ENCODE data around the gene GNE. TPM values are rescaled to one million over a fixed set of nuclear protein-coding genes. Genes with fewer than 3 reads are reported as not detected.

Gene GNE
- total and polyA plus RNA-seq, 7 experiments from 2014 or later = 6.4 to 18.5 (median 13.1) TPM

GRCh38 chr9:36165826-36166167, 92.5 kb downstream of the GNE start:
- POLR2A ChIA-PET = interaction anchor here (0.8 to 1.5 kb wide), 2 partner anchors 26 to 29 kb away, joined by 3 read pairs; partner anchors contain the start of gene GLIPR2

GRCh38 chr9:36164989-36165388, 93.3 kb downstream of the GNE start:
- intact Hi-C loops (cut with micrococcal nuclease) = loop anchor here in 1 of 2 donors (5.0 kb wide), 2 partner anchors 43 to 128 kb away; partner anchors contain the start of gene RECK
- DNase-seq (no peak), ATAC-seq (no peak)
- CTCF ChIA-PET = interaction anchor here (0.9 to 9.8 kb wide), 7 partner anchors 13 to 564 kb away, joined by 3 to 270 read pairs (median 3); no protein-coding TSS in a partner anchor
- Histone ChIP-seq H3K4me3 (ENCODE audit: low read length) (no peak overlapping the region), H3K9me3 (ENCODE audit: control insufficient read depth in 2 of 3, low read length in 3 of 3) (no peaks in the 10 kb centered on the region), H3K27ac (ENCODE audit: low read depth, low read length) (no peak overlapping the region), H3K4me1 (ENCODE audit: control insufficient read depth in 2 of 2, insufficient read depth in 2 of 2, low read length in 2 of 2) (peaks cover 0 to 3% of the 10 kb centered on the region in 2 donors), H3K27me3 (ENCODE audit: control insufficient read depth in 2 of 2, insufficient read depth in 2 of 2, low read length in 2 of 2) (no peaks in the 10 kb centered on the region), H3K36me3 (ENCODE audit: control insufficient read depth in 2 of 3, insufficient read depth in 3 of 3, low read length in 3 of 3) (no peaks in the 10 kb centered on the region)
- no peaks in the 10 kb centered on the region for H3K9me3 Mint-ChIP-seq
- peak overlapping the region in 2 of 9 donors; percentile 38 to 62 for H3K27ac Mint-ChIP-seq
- POLR2A ChIA-PET = interaction anchor here (0.9 to 1.5 kb wide), 4 partner anchors 9 to 25 kb away, joined by 3 to 5 read pairs (median 4); no protein-coding TSS in a partner anchor
- peaks cover 0 to 14% (median 0%) of the 10 kb centered on the region in 5 donors for H3K27me3 Mint-ChIP-seq
- H3K4me3 Mint-ChIP-seq = peak overlapping the region in 8 of 10 donors; percentile 10 to 65 (median 35)
- peaks cover 0 to 17% (median 5%) of the 10 kb centered on the region in 5 donors for H3K36me3 Mint-ChIP-seq
- H3K4me1 Mint-ChIP-seq = peaks cover 4 to 25% (median 9%) of the 10 kb centered on the region in 7 donors

More at GRCh38 chr9:36165826-36166167, 92.5 kb downstream of the GNE start:
- no peak overlapping the region for H3K27ac ChIP-seq (ENCODE audit: low read depth, low read length)
- DNase-seq = no peak
- H3K27me3 Mint-ChIP-seq = peaks cover 0 to 14% (median 0%) of the 10 kb centered on the region in 5 donors
- no peaks in the 10 kb centered on the region for H3K9me3 Mint-ChIP-seq
- no peaks in the 10 kb centered on the region for H3K36me3 ChIP-seq (ENCODE audit: control insufficient read depth in 2 of 3, insufficient read depth in 3 of 3, low read length in 3 of 3)
- peaks cover 0 to 3% of the 10 kb centered on the region in 2 donors for H3K4me1 ChIP-seq (ENCODE audit: control insufficient read depth in 2 of 2, insufficient read depth in 2 of 2, low read length in 2 of 2)
- no peak for ATAC-seq
- H3K4me3 Mint-ChIP-seq = peak overlapping the region in 4 of 10 donors; percentile 18 to 65 (median 40)
- H3K27ac Mint-ChIP-seq = peak overlapping the region in 1 of 9 donors; percentile 85
- H3K36me3 Mint-ChIP-seq = peaks cover 0 to 12% (median 5%) of the 10 kb centered on the region in 5 donors
- intact Hi-C loops (cut with micrococcal nuclease) = loop anchor here (1.0 to 5.0 kb wide), 9 partner anchors 13 to 210 kb away; partner anchors contain the start of genes GLIPR2 (in 2 of the 2), CLTA (in 1 of the 2) and RECK (in 1 of the 2)
- peaks cover 4 to 22% (median 7%) of the 10 kb centered on the region in 7 donors for H3K4me1 Mint-ChIP-seq
- no peak overlapping the region for H3K4me3 ChIP-seq (ENCODE audit: low read length)
- H3K27me3 ChIP-seq (ENCODE audit: control insufficient read depth in 2 of 2, insufficient read depth in 2 of 2, low read length in 2 of 2) = no peaks in the 10 kb centered on the region
- H3K9me3 ChIP-seq (ENCODE audit: control insufficient read depth in 2 of 3, low read length in 3 of 3) = no peaks in the 10 kb centered on the region
- CTCF ChIA-PET = interaction anchor here (0.7 to 9.8 kb wide), 6 partner anchors 21 to 85 kb away, joined by 3 to 270 read pairs (median 4); partner anchors contain the start of gene GLIPR2

Other genes with a start within 250 kb of the GNE start
- 10 to 100 TPM in 3 of 5 experiments, 1 to 10 TPM in 2; 7.4 to 16.7 (median 13.3) TPM for gene RECK, start 221.5 kb downstream of the GNE start, total RNA-seq
- gene RECK, start 221.5 kb downstream of the GNE start, polyA plus RNA-seq = 10 to 100 TPM; 23.7 to 26.2 TPM
- 10 to 100 TPM in 3 of 5 experiments, 1 to 10 TPM in 2; 7.7 to 74.7 (median 18.6) TPM for gene GLIPR2, start 121.7 kb downstream of the GNE start, total RNA-seq
- 10 to 100 TPM; 38.8 to 68.6 TPM for gene GLIPR2, start 121.7 kb downstream of the GNE start, polyA plus RNA-seq
- gene CCIN, start 89.1 kb downstream of the GNE start, total RNA-seq = 1 to 10 TPM in 1 of 5 experiments, under 1 TPM in 2, not detected in 2; 0.15 to 3.6 (median 0.56) TPM
- gene CCIN, start 89.1 kb downstream of the GNE start, polyA plus RNA-seq = under 1 TPM in 1 of 2 donors, not detected in 1; 0.41 TPM
- gene CLTA, start 67.5 kb downstream of the GNE start, total RNA-seq = 100 to 1,000 TPM in 1 of 5 experiments, 10 to 100 TPM in 4; 32.2 to 140 (median 69.5) TPM
- gene CLTA, start 67.5 kb downstream of the GNE start, polyA plus RNA-seq = 100 to 1,000 TPM in 1 of 2 donors, 10 to 100 TPM in 1; 72.0 to 114 TPM
- gene RNF38, start 141.8 kb upstream of the GNE start, total RNA-seq = 10 to 100 TPM; 39.2 to 88.2 (median 72.9) TPM
- gene RNF38, start 141.8 kb upstream of the GNE start, polyA plus RNA-seq = 10 to 100 TPM; 16.8 to 25.2 TPM

All from naive thymus-derived CD4-positive, alpha-beta T cell (primary cell).